GM18505 (cell line): ENCODE results near the gene DHX8.

Source experiments
- ATAC-seq: cut with Tn5 transposase; IDR thresholded peaks from one replicate; pipeline ENCODE4 v1.9.1; 2021; ENCODE audit not compliant: unreplicated experiment
- POLR2A ChIP-seq: IDR thresholded peaks from 4 replicates; pipeline ENCODE4 v1.6.1; 2011; ENCODE audit warnings: borderline replicate concordance; ENCODE audit not compliant: insufficient read depth, insufficient read length; ENCODE audit errors: extremely low read depth

DHX8 gene

GRCh38 chr17:43573579-43574321 is 90.0 kb downstream of the DHX8 start:
- no peak for ATAC-seq

GRCh38 chr17:43574348-43574747 is 90.6 kb downstream of the DHX8 start:
- TF ChIP-seq POLR2A = no peak
- ATAC-seq = no peak

More at GRCh38 chr17:43573579-43574321, 90.0 kb downstream of the DHX8 start:
- TF ChIP-seq POLR2A = no peak

GRCh38 chr17:43574896-43575525 is 91.2 kb downstream of the DHX8 start:
- no peak for ATAC-seq

More at GRCh38 chr17:43574896-43575525, 91.2 kb downstream of the DHX8 start:
- no peak for TF ChIP-seq POLR2A
